Measurements from ENCODE around the gene NEDD1.

DNA sequence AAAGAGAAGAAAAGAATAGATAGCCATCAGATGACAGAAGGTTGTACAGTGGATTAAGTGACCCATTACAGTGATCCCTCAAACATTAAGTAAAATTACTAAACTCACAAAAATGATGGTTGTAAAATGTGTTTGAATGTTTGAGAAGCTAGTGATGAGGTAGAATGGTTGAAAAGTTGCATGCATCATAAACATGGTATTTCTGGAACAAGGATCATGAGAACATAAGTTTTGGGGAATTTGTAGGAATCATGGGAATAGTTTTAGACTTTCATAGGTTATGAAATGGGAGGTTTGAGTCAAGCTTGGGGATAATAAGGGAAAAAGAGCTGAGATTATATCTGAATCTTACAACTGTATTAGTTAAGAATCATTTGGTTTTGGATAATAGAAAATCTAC is 34.1 kb upstream of the NEDD1 start:
- TF ChIP-seq RXRA (IDR thresholded peaks at IDR 0.05) (no peak), TAF1 (conservative IDR thresholded peaks at IDR 0.05) (no peak), RAD21 (IDR thresholded peaks at IDR 0.05) (no peak), SP1 (IDR thresholded peaks at IDR 0.05) (no peak), GABPA (IDR thresholded peaks at IDR 0.05 in 1 of 2, conservative IDR thresholded peaks at IDR 0.05 in 1 of 2) (no peak)
- TF ChIP-seq, protein P1, sequence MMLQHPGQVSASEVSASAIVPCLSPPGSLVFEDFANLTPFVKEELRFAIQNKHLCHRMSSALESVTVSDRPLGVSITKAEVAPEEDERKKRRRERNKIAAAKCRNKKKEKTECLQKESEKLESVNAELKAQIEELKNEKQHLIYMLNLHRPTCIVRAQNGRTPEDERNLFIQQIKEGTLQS (IDR thresholded peaks at IDR 0.05), result no peak
- TF ChIP-seq, protein P2, sequence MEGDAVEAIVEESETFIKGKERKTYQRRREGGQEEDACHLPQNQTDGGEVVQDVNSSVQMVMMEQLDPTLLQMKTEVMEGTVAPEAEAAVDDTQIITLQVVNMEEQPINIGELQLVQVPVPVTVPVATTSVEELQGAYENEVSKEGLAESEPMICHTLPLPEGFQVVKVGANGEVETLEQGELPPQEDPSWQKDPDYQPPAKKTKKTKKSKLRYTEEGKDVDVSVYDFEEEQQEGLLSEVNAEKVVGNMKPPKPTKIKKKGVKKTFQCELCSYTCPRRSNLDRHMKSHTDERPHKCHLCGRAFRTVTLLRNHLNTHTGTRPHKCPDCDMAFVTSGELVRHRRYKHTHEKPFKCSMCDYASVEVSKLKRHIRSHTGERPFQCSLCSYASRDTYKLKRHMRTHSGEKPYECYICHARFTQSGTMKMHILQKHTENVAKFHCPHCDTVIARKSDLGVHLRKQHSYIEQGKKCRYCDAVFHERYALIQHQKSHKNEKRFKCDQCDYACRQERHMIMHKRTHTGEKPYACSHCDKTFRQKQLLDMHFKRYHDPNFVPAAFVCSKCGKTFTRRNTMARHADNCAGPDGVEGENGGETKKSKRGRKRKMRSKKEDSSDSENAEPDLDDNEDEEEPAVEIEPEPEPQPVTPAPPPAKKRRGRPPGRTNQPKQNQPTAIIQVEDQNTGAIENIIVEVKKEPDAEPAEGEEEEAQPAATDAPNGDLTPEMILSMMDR (IDR thresholded peaks at IDR 0.05; ENCODE audit: low read depth, low read length, missing input control), result no peak
- TF ChIP-seq, protein P3, sequence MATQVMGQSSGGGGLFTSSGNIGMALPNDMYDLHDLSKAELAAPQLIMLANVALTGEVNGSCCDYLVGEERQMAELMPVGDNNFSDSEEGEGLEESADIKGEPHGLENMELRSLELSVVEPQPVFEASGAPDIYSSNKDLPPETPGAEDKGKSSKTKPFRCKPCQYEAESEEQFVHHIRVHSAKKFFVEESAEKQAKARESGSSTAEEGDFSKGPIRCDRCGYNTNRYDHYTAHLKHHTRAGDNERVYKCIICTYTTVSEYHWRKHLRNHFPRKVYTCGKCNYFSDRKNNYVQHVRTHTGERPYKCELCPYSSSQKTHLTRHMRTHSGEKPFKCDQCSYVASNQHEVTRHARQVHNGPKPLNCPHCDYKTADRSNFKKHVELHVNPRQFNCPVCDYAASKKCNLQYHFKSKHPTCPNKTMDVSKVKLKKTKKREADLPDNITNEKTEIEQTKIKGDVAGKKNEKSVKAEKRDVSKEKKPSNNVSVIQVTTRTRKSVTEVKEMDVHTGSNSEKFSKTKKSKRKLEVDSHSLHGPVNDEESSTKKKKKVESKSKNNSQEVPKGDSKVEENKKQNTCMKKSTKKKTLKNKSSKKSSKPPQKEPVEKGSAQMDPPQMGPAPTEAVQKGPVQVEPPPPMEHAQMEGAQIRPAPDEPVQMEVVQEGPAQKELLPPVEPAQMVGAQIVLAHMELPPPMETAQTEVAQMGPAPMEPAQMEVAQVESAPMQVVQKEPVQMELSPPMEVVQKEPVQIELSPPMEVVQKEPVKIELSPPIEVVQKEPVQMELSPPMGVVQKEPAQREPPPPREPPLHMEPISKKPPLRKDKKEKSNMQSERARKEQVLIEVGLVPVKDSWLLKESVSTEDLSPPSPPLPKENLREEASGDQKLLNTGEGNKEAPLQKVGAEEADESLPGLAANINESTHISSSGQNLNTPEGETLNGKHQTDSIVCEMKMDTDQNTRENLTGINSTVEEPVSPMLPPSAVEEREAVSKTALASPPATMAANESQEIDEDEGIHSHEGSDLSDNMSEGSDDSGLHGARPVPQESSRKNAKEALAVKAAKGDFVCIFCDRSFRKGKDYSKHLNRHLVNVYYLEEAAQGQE (IDR thresholded peaks at IDR 0.05), result no peak
- TF ChIP-seq, protein P4, sequence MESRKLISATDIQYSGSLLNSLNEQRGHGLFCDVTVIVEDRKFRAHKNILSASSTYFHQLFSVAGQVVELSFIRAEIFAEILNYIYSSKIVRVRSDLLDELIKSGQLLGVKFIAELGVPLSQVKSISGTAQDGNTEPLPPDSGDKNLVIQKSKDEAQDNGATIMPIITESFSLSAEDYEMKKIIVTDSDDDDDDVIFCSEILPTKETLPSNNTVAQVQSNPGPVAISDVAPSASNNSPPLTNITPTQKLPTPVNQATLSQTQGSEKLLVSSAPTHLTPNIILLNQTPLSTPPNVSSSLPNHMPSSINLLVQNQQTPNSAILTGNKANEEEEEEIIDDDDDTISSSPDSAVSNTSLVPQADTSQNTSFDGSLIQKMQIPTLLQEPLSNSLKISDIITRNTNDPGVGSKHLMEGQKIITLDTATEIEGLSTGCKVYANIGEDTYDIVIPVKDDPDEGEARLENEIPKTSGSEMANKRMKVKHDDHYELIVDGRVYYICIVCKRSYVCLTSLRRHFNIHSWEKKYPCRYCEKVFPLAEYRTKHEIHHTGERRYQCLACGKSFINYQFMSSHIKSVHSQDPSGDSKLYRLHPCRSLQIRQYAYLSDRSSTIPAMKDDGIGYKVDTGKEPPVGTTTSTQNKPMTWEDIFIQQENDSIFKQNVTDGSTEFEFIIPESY (IDR thresholded peaks at IDR 0.05), result no peak
